Measurements from ENCODE around the gene ADIG.
"Not testable (repeated sequence)": the region's sequence is repeated elsewhere in the genome, so short reads cannot be mapped to it uniquely, and the experiment has no call there.

DNA sequence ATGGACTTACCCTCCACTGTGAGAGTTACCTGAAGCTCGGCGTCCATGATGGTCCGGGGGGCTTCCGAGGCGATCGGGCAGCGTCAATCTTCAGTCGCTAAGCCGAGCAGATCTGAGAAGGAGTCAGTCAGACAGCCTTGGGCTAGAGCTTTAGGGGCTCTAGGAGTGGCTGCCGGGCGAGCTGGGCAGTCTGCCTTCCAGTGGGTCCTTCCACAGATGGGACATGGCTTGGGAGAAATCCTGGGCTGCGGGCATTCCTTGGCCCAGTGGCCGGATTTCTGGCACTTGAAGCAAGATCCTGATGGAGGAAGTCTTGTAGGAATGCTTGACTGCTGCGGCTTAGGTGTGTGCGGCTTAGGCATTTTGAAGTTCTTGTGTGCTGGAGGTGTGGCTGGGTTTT is 14.9 kb downstream of the ADIG start:
- TF ChIP-seq, protein P1, sequence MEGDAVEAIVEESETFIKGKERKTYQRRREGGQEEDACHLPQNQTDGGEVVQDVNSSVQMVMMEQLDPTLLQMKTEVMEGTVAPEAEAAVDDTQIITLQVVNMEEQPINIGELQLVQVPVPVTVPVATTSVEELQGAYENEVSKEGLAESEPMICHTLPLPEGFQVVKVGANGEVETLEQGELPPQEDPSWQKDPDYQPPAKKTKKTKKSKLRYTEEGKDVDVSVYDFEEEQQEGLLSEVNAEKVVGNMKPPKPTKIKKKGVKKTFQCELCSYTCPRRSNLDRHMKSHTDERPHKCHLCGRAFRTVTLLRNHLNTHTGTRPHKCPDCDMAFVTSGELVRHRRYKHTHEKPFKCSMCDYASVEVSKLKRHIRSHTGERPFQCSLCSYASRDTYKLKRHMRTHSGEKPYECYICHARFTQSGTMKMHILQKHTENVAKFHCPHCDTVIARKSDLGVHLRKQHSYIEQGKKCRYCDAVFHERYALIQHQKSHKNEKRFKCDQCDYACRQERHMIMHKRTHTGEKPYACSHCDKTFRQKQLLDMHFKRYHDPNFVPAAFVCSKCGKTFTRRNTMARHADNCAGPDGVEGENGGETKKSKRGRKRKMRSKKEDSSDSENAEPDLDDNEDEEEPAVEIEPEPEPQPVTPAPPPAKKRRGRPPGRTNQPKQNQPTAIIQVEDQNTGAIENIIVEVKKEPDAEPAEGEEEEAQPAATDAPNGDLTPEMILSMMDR (IDR thresholded peaks at IDR 0.05) = not testable (repeated sequence)
- TF ChIP-seq POLR2A (IDR thresholded peaks at IDR 0.05) = not testable (repeated sequence)

Data from Peyer's patch (tissue), 4 donors.